Measurements from ENCODE around the gene TNPO3. TPM values are rescaled to one million over a fixed set of nuclear protein-coding genes. Genes with fewer than 3 reads are reported as not detected.
"Not testable (repeated sequence)": the region's sequence is repeated elsewhere in the genome, so short reads cannot be mapped to it uniquely, and the experiment has no call there.

TNPO3 gene
- polyA plus RNA-seq, 1 experiment = 49.5 TPM

GRCh38 chr7:128915841-128916642 lies 138.9 kb downstream of the TNPO3 start:
- H3K27ac ChIP-seq (ENCODE audit: low read depth, low read length) = no peak overlapping the region
- no peak overlapping the region for H3K4me3 ChIP-seq (ENCODE audit: low read depth, low read length)
- ChIA-PET POLR2A (no interaction called here), CTCF (no interaction called here)
- TF ChIP-seq CTCF (IDR thresholded peaks at IDR 0.05; ENCODE audit: low read depth, low read length) = no peak
- no peaks in the 10 kb centered on the region; the same call in 1 of the 2 replicates for H3K9me3 ChIP-seq (ENCODE audit: control insufficient read depth, insufficient read depth, low read length)
- no peak for DNase-seq (ENCODE audit: low read depth, low spot score)
- peaks cover 79% of the 10 kb centered on the region for H3K27me3 ChIP-seq (ENCODE audit: control insufficient read depth, insufficient read depth, low read length)

- POLR2A ChIA-PET = no interaction called here
- CTCF ChIA-PET = interaction anchor here (1.2 kb wide), 1 partner anchor 248 kb away, joined by 3 read pairs; no protein-coding TSS in a partner anchor
- H3K9me3 ChIP-seq (ENCODE audit: control insufficient read depth, insufficient read depth, low read length) = no peaks in the 10 kb centered on the region; the same call in 1 of the 2 replicates
- no peak overlapping the region for H3K27ac ChIP-seq (ENCODE audit: low read depth, low read length)
- H3K27me3 ChIP-seq (ENCODE audit: control insufficient read depth, insufficient read depth, low read length) = peaks cover 77% of the 10 kb centered on the region
- TF ChIP-seq CTCF (IDR thresholded peaks at IDR 0.05; ENCODE audit: low read depth, low read length) = no peak
- DNase-seq (ENCODE audit: low read depth, low spot score) = no peak
- H3K4me3 ChIP-seq (ENCODE audit: low read depth, low read length) = no peak overlapping the region
Measured at GRCh38 chr7:128915271-128915819, 139.6 kb downstream of the TNPO3 start.

GRCh38 chr7:128914566-128915151 lies 140.3 kb downstream of the TNPO3 start:
- H3K9me3 ChIP-seq (ENCODE audit: control insufficient read depth, insufficient read depth, low read length) = no peaks in the 10 kb centered on the region; the same call in 1 of the 2 replicates
- H3K27ac ChIP-seq (ENCODE audit: low read depth, low read length) = no peak overlapping the region
- ChIA-PET CTCF (interaction anchor here (0.5 to 1.2 kb wide), 2 partner anchors 177 to 249 kb away, joined by 3 read pairs; no protein-coding TSS in a partner anchor), POLR2A (no interaction called here)
- H3K27me3 ChIP-seq (ENCODE audit: control insufficient read depth, insufficient read depth, low read length) = peaks cover 77% of the 10 kb centered on the region
- no peak overlapping the region for H3K4me3 ChIP-seq (ENCODE audit: low read depth, low read length)
- DNase-seq (ENCODE audit: low read depth, low spot score) = no peak
- no peak for TF ChIP-seq CTCF (IDR thresholded peaks at IDR 0.05; ENCODE audit: low read depth, low read length)

GRCh38 chr7:128913870-128914565 lies 140.9 kb downstream of the TNPO3 start:
- no peak overlapping the region for H3K27ac ChIP-seq (ENCODE audit: low read depth, low read length)
- ChIA-PET CTCF (interaction anchor here (0.5 to 1.2 kb wide), 2 partner anchors 178 to 250 kb away, joined by 3 read pairs; no protein-coding TSS in a partner anchor), POLR2A (no interaction called here)
- peaks cover 71% of the 10 kb centered on the region for H3K27me3 ChIP-seq (ENCODE audit: control insufficient read depth, insufficient read depth, low read length)
- TF ChIP-seq CTCF (IDR thresholded peaks at IDR 0.05; ENCODE audit: low read depth, low read length) = no peak
- no peak overlapping the region for H3K4me3 ChIP-seq (ENCODE audit: low read depth, low read length)
- no peaks in the 10 kb centered on the region; the same call in 1 of the 2 replicates for H3K9me3 ChIP-seq (ENCODE audit: control insufficient read depth, insufficient read depth, low read length)
- no peak for DNase-seq (ENCODE audit: low read depth, low spot score)

GRCh38 chr7:128912709-128913495 lies 142.0 kb downstream of the TNPO3 start:
- peaks cover 65% of the 10 kb centered on the region for H3K27me3 ChIP-seq (ENCODE audit: control insufficient read depth, insufficient read depth, low read length)
- H3K27ac ChIP-seq (ENCODE audit: low read depth, low read length); DNase-seq (ENCODE audit: low read depth, low spot score); POLR2A ChIA-PET; H3K9me3 ChIP-seq (ENCODE audit: control insufficient read depth, insufficient read depth, low read length); CTCF ChIA-PET; H3K4me3 ChIP-seq (ENCODE audit: low read depth, low read length): not testable (repeated sequence)
